H54 (cell line): ENCODE measurements around the gene MRRF.

ENCODE experiments used
- DNase-seq: peaks from one replicate; pipeline ENCODE4 v3.0.0; 2011; ENCODE audit warnings: low spot score, mixed read lengths; ENCODE audit not compliant: insufficient read length
- FAIRE-seq: peaks from 3 replicates; lab custom pipeline; 2011; peaks lifted over from hg19 to GRCh38; lab: Jason Lieb, UNC
- POLR2A ChIP-seq: IDR thresholded peaks from 2 replicates; pipeline ENCODE4 v1.6.1; 2011; ENCODE audit warnings: low read depth, mild to moderate bottlenecking, low read length

Gene MRRF

DNA sequence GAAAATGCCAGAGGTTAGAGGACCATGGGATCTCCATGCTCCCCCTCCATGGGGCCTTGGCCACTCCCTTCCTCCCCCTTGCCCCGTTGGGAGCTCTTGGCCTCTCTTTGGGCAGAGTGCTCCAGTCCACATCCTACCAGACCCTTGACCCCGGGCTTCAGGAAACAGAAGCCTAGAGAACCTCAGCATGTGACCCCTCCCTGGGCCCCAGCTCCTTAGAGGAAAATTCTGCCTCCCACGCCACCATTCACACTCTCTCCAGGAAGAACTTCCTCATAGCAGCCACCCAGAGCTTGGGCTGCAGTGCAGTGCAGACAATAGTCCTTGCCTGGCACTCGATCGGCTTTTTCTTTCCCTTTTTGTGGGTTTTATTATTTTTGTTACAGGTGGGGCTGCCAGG, 41.9 kb upstream of the MRRF start:
- no peak for FAIRE-seq
- no peak for TF ChIP-seq POLR2A

DNA sequence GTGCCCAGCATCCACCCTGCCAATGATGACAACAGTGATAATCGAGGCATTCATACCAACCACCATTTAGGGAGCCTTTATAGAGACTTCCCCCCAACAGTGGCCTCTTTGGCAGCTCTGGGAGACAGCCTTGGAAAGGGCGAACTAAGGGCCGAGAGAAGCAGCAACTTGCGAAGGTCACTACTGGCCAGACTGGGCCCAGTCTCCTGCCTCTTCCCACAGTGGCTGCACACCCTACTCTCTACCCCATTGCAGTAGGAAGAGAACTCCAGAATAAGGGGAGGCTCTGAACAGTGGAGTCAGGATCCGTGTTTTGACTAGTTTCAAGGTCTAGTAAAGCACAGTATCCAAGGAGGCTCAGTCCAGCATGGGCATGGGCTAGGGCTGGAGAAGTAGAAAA, 41.2 kb upstream of the MRRF start:
- no peak for DNase-seq
- no peak for TF ChIP-seq POLR2A
- no peak for FAIRE-seq

More for the DNA sequence above, 41.9 kb upstream of the MRRF start:
- DNase-seq: no peak

- FAIRE-seq (no peak), DNase-seq (no peak)
- no peak for TF ChIP-seq POLR2A
Measured at GRCh38 chr9:122225312-122226141, 39.2 kb upstream of the MRRF start.

DNA sequence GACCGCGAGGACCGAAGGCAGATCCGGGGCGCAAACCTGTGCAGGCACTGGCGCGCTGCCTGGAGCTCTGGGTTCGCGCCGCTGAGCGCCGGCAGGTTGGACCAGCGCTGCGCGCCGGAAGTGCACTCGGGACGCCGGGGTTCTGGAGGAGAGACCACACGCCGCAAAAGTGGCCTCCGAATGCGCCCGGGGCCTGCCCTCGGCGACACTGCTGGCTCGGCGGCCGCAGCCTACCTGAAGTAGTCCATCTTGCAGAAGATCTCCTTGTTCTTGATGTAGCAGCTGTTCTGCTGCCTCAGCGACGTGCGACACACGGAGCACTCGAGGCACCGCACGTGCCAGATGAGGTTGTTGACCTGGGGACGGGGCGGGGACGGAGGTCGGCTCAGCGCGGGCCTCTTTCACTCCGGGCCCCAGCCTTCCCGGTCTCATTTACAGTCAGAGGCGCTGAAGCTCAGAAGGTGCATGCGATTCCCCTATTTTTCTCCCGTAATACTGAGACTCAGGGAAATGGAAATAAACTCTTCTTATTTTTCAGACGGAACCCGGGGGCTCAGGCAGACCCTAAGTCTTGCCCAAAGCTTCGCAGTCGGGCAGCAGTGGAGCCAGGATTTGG, 38.4 kb upstream of the MRRF start:
- FAIRE-seq: no peak
- DNase-seq: no peak
- no peak for TF ChIP-seq POLR2A

DNA sequence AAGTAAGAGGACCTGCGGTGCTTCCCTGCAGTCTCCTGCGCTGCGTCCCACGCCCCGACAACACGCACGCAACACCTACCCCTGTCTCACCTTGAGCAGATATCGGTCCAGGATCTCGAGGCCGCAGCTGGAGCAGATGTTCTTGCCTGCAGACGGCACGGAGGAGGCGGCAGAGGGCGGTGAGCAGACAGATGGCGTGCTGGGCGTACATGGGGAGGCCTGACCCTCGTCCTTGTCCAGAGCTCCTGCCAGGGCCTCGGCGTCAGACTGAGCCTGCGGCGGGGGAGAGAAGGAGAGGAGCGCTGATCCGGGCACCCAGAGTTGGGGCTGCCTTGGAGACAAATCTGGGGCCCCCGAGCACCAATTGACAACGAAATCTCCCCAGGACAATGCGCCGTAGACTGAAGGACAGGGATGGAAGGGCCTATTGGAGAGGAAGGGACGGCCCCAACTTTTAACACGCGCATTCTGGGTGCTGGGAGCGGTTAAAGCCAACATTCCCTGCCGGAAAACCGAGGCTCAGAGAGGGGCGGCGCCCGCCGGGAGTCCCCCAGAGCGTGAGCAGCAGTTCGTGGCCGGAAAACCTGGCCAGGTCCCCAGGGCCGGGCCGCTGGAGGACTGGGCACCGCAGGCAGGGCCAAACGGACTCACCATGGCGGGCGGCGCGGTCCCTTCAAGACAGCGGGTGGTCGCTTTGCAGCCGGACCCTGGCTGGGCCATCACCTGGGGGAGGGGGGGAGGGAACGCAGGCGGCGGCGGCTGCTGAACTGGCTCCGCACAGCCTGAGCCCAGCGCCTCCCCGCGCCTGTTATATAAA, 37.7 kb upstream of the MRRF start:
- DNase-seq (no peak), FAIRE-seq (no peak)
- no peak for TF ChIP-seq POLR2A

DNA sequence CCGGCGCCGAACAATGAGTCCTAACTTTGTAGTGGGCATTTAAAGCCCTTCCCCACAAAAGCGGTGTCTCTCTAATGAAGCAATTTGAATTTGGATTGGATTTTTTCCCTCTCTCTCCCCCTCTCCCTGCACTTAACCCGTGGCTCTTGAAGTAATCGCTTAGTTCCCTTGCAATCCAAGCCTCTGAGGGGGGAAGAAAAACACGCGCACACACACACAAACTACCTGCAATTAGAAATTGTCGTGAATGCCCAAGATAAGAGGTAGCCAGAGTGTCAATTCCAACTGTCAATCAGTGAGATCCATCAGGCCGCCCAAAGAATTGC, 37.1 kb upstream of the MRRF start:
- TF ChIP-seq POLR2A: no peak
- DNase-seq (no peak), FAIRE-seq (no peak)

DNA sequence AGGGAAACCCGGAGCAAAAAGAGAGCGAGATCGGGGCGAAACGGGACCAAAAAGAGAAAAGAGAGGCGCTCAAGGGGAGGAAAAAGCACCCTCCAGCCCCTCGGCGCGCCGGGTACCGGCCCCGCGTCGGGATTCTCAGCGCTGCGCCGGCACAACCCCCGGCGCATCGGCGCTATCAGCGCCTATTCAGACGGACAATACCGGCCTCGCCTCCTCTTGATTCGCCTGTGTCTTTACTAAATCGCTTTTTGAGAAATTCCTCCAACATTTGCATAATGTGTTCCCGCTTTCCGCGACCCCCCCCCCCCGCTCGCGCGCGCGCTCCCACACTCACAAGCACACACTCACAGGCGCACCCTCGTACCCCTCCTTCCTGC, 36.5 kb upstream of the MRRF start:
- FAIRE-seq: no peak
- no peak for TF ChIP-seq POLR2A
- DNase-seq: no peak

DNA sequence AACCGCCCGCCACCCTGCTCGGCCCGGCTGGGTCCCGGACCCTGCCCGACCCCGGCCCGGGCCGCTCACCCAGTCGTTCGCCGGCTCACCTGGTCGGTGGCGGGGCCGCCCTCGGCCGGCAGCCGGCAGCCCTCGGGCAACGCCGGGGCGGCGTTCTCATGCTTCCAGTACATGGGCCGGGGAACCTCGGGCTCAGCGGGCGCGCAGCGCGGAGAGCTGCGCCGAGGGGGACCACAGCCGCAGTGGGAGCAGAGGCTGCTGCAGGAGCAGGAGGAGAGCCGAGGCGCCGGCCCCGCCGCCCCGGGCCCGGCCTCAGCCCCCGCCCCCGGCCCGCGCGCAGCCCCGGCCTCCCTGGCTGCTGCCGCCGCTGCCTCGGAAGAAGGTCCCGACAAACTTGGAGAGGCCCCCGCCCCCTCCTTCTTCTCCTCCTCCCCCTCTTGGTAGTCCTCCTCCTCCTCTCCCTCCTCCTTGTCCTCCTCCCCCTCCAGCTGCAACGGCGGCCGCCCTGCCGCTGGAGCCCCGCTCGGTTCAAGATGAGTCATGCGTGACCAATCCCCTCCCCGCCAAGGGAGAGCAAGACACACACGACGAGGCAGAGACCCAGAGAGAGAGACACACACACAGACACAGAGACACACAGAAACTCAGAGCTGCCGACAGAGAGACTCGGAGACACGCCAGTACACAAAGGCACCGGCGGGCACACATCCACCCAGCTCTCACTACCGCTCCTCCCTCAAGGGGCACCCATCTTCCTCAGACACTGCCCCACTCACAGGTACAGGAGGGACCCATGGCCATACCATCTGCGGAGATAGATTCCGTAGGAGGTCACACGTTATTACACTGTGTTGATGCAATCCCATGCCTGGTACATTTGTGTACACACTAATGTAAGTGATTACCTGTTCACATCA, 35.9 kb upstream of the MRRF start, which contains the start of gene LHX6:
LHX6 (minus strand) TSS at position 390 of the 917 bp plus-strand sequence; CDS start at position 173, 217 bp downstream.
- DNase-seq: peak; percentile 88
- no peak for TF ChIP-seq POLR2A
- FAIRE-seq: no peak

DNA sequence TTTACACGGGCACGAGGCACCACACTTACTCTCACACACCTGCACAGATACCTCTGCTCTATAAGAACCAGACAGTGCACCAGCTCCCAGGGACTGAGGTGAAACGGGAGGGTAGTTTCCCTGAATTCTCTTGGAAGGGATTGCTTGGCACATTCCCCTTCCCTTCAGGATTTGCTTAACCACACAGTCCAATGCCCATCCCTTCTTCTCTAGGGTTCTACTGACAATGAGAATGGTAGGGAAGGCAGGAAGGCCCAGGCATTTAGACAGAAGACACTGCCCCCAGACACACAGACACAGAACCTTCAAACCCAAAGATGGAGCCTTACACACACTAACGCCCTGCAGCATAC, 35.2 kb upstream of the MRRF start:
- FAIRE-seq: no peak
- TF ChIP-seq POLR2A: no peak
- DNase-seq: no peak

DNA sequence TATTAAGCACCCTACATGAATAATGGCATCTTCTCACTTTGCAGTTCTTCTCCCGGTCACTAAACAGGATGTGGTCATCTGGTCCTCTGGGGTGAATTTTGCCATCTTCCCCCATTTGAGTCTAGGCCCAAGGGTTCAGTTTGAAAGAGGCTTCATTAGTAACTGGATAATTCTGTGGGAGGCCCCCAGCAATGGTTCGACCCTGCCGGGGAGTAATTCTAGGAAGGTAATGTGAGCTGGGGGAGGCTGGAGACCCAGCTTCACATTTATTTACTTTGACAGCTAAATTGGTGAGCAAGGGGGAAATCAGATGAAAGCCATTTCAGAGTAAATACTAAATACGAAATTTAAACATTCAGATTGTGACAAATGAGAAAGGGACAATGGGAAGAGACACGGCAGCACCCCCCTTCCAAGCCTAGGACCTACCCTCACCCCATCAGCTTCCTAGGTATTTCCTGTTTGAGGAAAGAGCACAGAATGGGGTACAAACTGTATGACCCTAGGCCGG, 31.8 kb upstream of the MRRF start:
- no peak for DNase-seq
- TF ChIP-seq POLR2A: no peak
- FAIRE-seq: no peak

GRCh38 chr9:122234022-122234748, 30.5 kb upstream of the MRRF start:
- no peak for FAIRE-seq
- TF ChIP-seq POLR2A: no peak
- DNase-seq: no peak

DNA sequence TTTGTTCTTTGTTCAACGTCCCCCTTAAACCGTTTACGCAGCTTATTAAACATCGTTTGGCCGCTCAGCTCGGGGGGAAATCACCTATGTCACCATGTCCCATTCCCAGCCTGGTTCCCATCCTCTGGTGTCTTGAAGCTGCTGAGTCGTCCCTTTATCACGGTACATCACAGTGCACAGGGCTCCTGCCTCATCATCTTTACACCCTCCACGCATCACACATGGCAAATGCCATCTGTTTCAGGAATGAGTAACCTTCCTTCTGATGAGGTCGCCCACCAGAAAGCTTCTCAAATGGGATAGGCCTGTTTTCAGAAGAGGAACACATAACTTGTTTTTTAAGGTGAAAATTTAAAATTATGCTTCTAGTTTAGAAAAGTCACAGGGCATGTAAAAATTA, 28.0 kb upstream of the MRRF start:
- TF ChIP-seq POLR2A: no peak
- peak; percentile 41 for DNase-seq
- FAIRE-seq: no peak
